Prostate gland (tissue), 2 donors: Measurements from ENCODE around the gene SPATA1.

Source experiments
- CTCF ChIP-seq, 4 experiments: fragments of 200-600 bp in 2 of 4; fragments of 450-650 bp in 2 of 4; sonication (generic) in 2 of 4; IDR thresholded peaks; 1 replicate in 3 of 4; 2 replicates in 1 of 4; pipeline ENCODE4 v1.5.1; 2016 to 2019; ENCODE audit warnings: antibody characterized with exemption in 4 of 4, mild to moderate bottlenecking in 2 of 4, moderate library complexity in 2 of 4
- POLR2A ChIP-seq: fragments of 450-650 bp; IDR thresholded peaks from one replicate; pipeline ENCODE4 v1.6.1; 2016; ENCODE audit warnings: antibody characterized with exemption, mild to moderate bottlenecking

GRCh38 chr1:84541679-84542078 lies 35.5 kb downstream of the SPATA1 start:
- TF ChIP-seq CTCF (IDR thresholded peaks at IDR 0.05) (peak in 2 of 4 experiments; percentile 30 to 31), POLR2A (no peak)
